IMR-90 (cell line): ENCODE results near the gene TNNI3K. TPM values are rescaled to one million over a fixed set of nuclear protein-coding genes. Genes with fewer than 3 reads are reported as not detected.

Experiments
- ATAC-seq: fragments of 200-7000 bp; cut with Tn5 transposase; 2 replicates; pipeline ENCODE4 v1.9.1; 2020; ENCODE audit warnings: low read depth, mild to moderate bottlenecking, moderate library complexity
- BruUV-seq: library from RNA; stranded (reverse); fragments of 400-500 nt; replicated peaks from 2 replicates; lab custom pipeline; 2021; lab: Mats Ljungman, UMichigan
- CTCF ChIA-PET: fragments of 300-600 bp; formaldehyde crosslinking; extraction: SDS; loops from one replicate; lab custom pipeline; 2021; ENCODE audit warnings: antibody characterized with exemption; lab: Yijun Ruan, JAX
- POLR2A ChIA-PET: fragments of 300-600 bp; sonication (Branson Sonifier 250); formaldehyde crosslinking; loops from one replicate; lab custom pipeline; 2022; ENCODE audit warnings: antibody characterized with exemption; ENCODE audit not compliant: unreplicated experiment; lab: Charles Lee
- DNase-seq: peaks from one replicate; pipeline ENCODE4 v3.0.0; 2013
- H2AFZ ChIP-seq: replicated peaks from 2 replicates; pipeline ENCODE3; 2013; ENCODE audit warnings: low read length, mild to moderate bottlenecking; ENCODE audit not compliant: poor library complexity
- H2AK5ac ChIP-seq: 2 replicates; pipeline ENCODE4 v1.6.1; 2013; ENCODE audit warnings: low read depth, low read length, inconsistent platforms
- H2AK9ac ChIP-seq: replicated peaks from 2 replicates; pipeline ENCODE3; 2013; ENCODE audit warnings: mild to moderate bottlenecking, low read depth, low read length, moderate library complexity; ENCODE audit not compliant: poor library complexity
- H2BK120ac ChIP-seq: 2 replicates; pipeline ENCODE4 v1.6.1; 2013; ENCODE audit warnings: low read depth, low read length, inconsistent platforms
- H2BK15ac ChIP-seq: 3 replicates; pipeline ENCODE4 v1.6.1; 2013; ENCODE audit warnings: low read depth, low read length, inconsistent platforms
- H2BK20ac ChIP-seq: 2 replicates; pipeline ENCODE4 v1.6.1; 2013; ENCODE audit warnings: low read depth, mild to moderate bottlenecking, inconsistent platforms, low read length, moderate library complexity
- H2BK5ac ChIP-seq: 2 replicates; pipeline ENCODE4 v1.6.1; 2013; ENCODE audit warnings: mild to moderate bottlenecking, low read depth, low read length, inconsistent platforms; ENCODE audit not compliant: poor library complexity, severe bottlenecking
- H3K14ac ChIP-seq: replicated peaks from 2 replicates; pipeline ENCODE4 v1.6.1; 2013; ENCODE audit warnings: low read depth, low read length, inconsistent platforms
- H3K18ac ChIP-seq: 2 replicates; pipeline ENCODE4 v1.6.1; 2013; ENCODE audit warnings: low read depth, low read length, control low read depth
- H3K23ac ChIP-seq: 2 replicates; pipeline ENCODE4 v1.6.1; 2013; ENCODE audit warnings: low read depth, low read length, inconsistent platforms
- H3K27ac ChIP-seq: 2 replicates; pipeline ENCODE4 v1.5.1; 2013; ENCODE audit warnings: mild to moderate bottlenecking, control low read depth, low read length; ENCODE audit not compliant: insufficient read depth
- H3K27me3 ChIP-seq: 2 replicates; pipeline ENCODE4 v1.6.1; 2013; ENCODE audit warnings: low read length; ENCODE audit not compliant: control insufficient read depth, insufficient read depth
- H3K36me3 ChIP-seq: 2 replicates; pipeline ENCODE4 v1.6.1; 2013; ENCODE audit warnings: low read length, mixed read lengths; ENCODE audit not compliant: control insufficient read depth, insufficient read depth
- H3K4ac ChIP-seq: 2 replicates; pipeline ENCODE4 v1.6.1; 2013; ENCODE audit warnings: low read depth, low read length, inconsistent platforms
- H3K4me1 ChIP-seq: 2 replicates; pipeline ENCODE4 v1.6.1; 2013; ENCODE audit warnings: low read length, mixed read lengths; ENCODE audit not compliant: control insufficient read depth, insufficient read depth
- H3K4me2 ChIP-seq: 2 replicates; pipeline ENCODE4 v1.6.1; 2013; ENCODE audit warnings: low read depth, mild to moderate bottlenecking, control low read depth, low read length, moderate library complexity
- H3K4me3 ChIP-seq: 2 replicates; pipeline ENCODE4 v1.5.1; 2013; ENCODE audit warnings: low read depth, mild to moderate bottlenecking, control low read depth, low read length, moderate library complexity; ENCODE audit not compliant: insufficient read depth
- H3K56ac ChIP-seq: 2 replicates; pipeline ENCODE4 v1.6.1; 2013; ENCODE audit warnings: low read length, inconsistent platforms; ENCODE audit not compliant: insufficient read depth; ENCODE audit errors: extremely low read depth
- H3K79me1 ChIP-seq, 2 experiments: 2 replicates each; pipeline ENCODE4 v1.6.1; 2013; ENCODE audit warnings: low read length in 2 of 2, inconsistent platforms in 1 of 2, low read depth in 1 of 2
- H3K9ac ChIP-seq: 2 replicates; pipeline ENCODE4 v1.6.1; 2013; ENCODE audit warnings: low read depth, low read length, control low read depth
- H3K9me1 ChIP-seq: 2 replicates; pipeline ENCODE4 v1.6.1; 2013; ENCODE audit warnings: low read length, inconsistent platforms; ENCODE audit not compliant: insufficient read depth
- H3K9me3 ChIP-seq: 2 replicates; pipeline ENCODE4 v1.6.1; 2013; ENCODE audit warnings: low read length; ENCODE audit not compliant: control insufficient read depth, insufficient read depth
- H4K20me1 ChIP-seq: 2 replicates; pipeline ENCODE4 v1.6.1; 2013; ENCODE audit warnings: low read length, inconsistent platforms; ENCODE audit not compliant: insufficient read depth
- H4K5ac ChIP-seq: 2 replicates; pipeline ENCODE4 v1.6.1; 2013; ENCODE audit warnings: mild to moderate bottlenecking, low read depth, low read length, control low read depth
- H4K8ac ChIP-seq, 2 experiments: 2 replicates each; pipeline ENCODE4 v1.6.1; 2013; ENCODE audit warnings: low read depth in 2 of 2, low read length in 2 of 2, control low read depth in 1 of 2, inconsistent platforms in 1 of 2
- H4K91ac ChIP-seq: 2 replicates; pipeline ENCODE4 v1.6.1; 2013; ENCODE audit warnings: low read depth, low read length, inconsistent platforms; ENCODE audit not compliant: insufficient read depth
- BHLHE40 ChIP-seq: fragments of 150-350 bp; IDR thresholded peaks from 2 replicates; pipeline ENCODE4 v1.6.1; 2016; ENCODE audit warnings: mild to moderate bottlenecking, low read depth, low read length
- CEBPB ChIP-seq: IDR thresholded peaks from 2 replicates; pipeline ENCODE4 v1.6.1; 2012; ENCODE audit warnings: low read depth, low read length, improper control_type of control experiment
- CHD1 ChIP-seq: IDR thresholded peaks from 2 replicates; pipeline ENCODE4 v1.6.1; 2012; ENCODE audit warnings: low read depth, low read length, improper control_type of control experiment
- CTCF ChIP-seq: conservative IDR thresholded peaks from 2 replicates; pipeline ENCODE4 v1.5.1; 2012; ENCODE audit warnings: mild to moderate bottlenecking, low read depth, low read length, improper control_type of control experiment
- ELK1 ChIP-seq: fragments of 150-350 bp; IDR thresholded peaks from 2 replicates; pipeline ENCODE4 v1.6.1; 2016; ENCODE audit warnings: low read depth, mild to moderate bottlenecking, low read length, moderate library complexity, borderline replicate concordance
- FOS ChIP-seq: fragments of 150-350 bp; IDR thresholded peaks from 2 replicates; pipeline ENCODE4 v1.6.1; 2016; ENCODE audit warnings: low read depth, low read length
- MAFK ChIP-seq: IDR thresholded peaks from 2 replicates; pipeline ENCODE4 v1.6.1; 2012; ENCODE audit warnings: low read depth, low read length, improper control_type of control experiment
- MAZ ChIP-seq: IDR thresholded peaks from 2 replicates; pipeline ENCODE4 v1.6.1; 2012; ENCODE audit warnings: low read depth, mild to moderate bottlenecking, low read length, improper control_type of control experiment, moderate library complexity, borderline replicate concordance
- MXI1 ChIP-seq: IDR thresholded peaks from 2 replicates; pipeline ENCODE4 v1.6.1; 2012; ENCODE audit warnings: low read depth, mild to moderate bottlenecking, low read length, moderate library complexity, borderline replicate concordance
- NFE2L2 ChIP-seq: fragments of 150-350 bp; IDR thresholded peaks from 2 replicates; pipeline ENCODE4 v1.6.1; 2016; ENCODE audit warnings: low read depth, mild to moderate bottlenecking, low read length
- POLR2A ChIP-seq: IDR thresholded peaks from 2 replicates; pipeline ENCODE4 v1.6.1; 2012; ENCODE audit warnings: mild to moderate bottlenecking, low read depth, low read length
- RAD21 ChIP-seq: IDR thresholded peaks from 2 replicates; pipeline ENCODE4 v1.6.1; 2012; ENCODE audit warnings: low read length, improper control_type of control experiment
- RCOR1 ChIP-seq: IDR thresholded peaks from 2 replicates; pipeline ENCODE4 v1.6.1; 2012; ENCODE audit warnings: mild to moderate bottlenecking, low read length, improper control_type of control experiment; ENCODE audit not compliant: insufficient replicate concordance
- RFX5 ChIP-seq: IDR thresholded peaks from 2 replicates; pipeline ENCODE4 v1.8.0; 2012; ENCODE audit warnings: low read depth, mild to moderate bottlenecking, low read length, moderate library complexity
- SMC3 ChIP-seq: fragments of 150-350 bp; IDR thresholded peaks from 2 replicates; pipeline ENCODE4 v1.6.1; 2016; ENCODE audit warnings: low read depth, mild to moderate bottlenecking, antibody characterized with exemption, low read length, moderate library complexity
- USF2 ChIP-seq: fragments of 150-350 bp; IDR thresholded peaks from 2 replicates; pipeline ENCODE4 v1.6.1; 2017; ENCODE audit warnings: mild to moderate bottlenecking, antibody characterized with exemption, low read length, low read depth
- WGBS, 2 experiments: methylation state at CpG; one replicate each; pipeline versions ENCODE4 v1.1.5 to v1.1.7; 2013; ENCODE audit warnings: missing lambda C conversion rate in 2 of 2; ENCODE audit not compliant: insufficient read length in 1 of 2; ENCODE audit errors: extremely low coverage in 2 of 2; 5-methylcytosine and 5-hydroxymethylcytosine counted together
- dilution Hi-C: fragments of 300-500 bp; cut with HindIII; formaldehyde crosslinking; loops from one replicate; pipeline ENCODE4 v1.14.3; 2018; ENCODE audit warnings: low sequenced_read_pairs; ENCODE audit not compliant: unreplicated experiment
- in situ Hi-C: fragments of 300-500 bp; cut with MboI; formaldehyde crosslinking; loops from 3 replicates; pipeline ENCODE4 v1.14.3; 2019; ENCODE audit warnings: low sequenced_read_pairs, inconsistent platforms, mixed read lengths
- intact Hi-C: fragments of 100-400 bp; cut with micrococcal nuclease; formaldehyde crosslinking; loops from 2 replicates; pipeline ENCODE4 v1.10.0; 2022
- polyA plus RNA-seq, 3 experiments: library from polyadenylated mRNA; depleted of rRNA; stranded (reverse); fragments of >200 nt; gene quantifications; 2 replicates each; pipeline ENCODE4 v1.2.3, GENCODE V29; 2012; ENCODE audit warnings: low replicate concordance in 1 of 3
- total RNA-seq: library from RNA; depleted of rRNA; stranded (reverse); fragments of >200 nt; gene quantifications from 2 replicates; pipeline ENCODE4 v1.2.3, GENCODE V29; 2012

Gene TNNI3K
- total and polyA plus RNA-seq, 2 of the 4 experiments (the other 2 are of a cell fraction): 0.90 to 1.3 TPM

GRCh38 chr1:74470251-74470650 lies 235.1 kb downstream of the TNNI3K start:
- no peak overlapping the region for H3K14ac ChIP-seq
- H4K8ac ChIP-seq: no peak overlapping the region
- no peak overlapping the region for H2AK5ac ChIP-seq
- dilution Hi-C loops: no loop called here
- no TSS peak for BruUV-seq
- TF ChIP-seq MXI1 (no peak), SMC3 (no peak), FOS (no peak), MAZ (no peak), NFE2L2 (no peak), USF2 (no peak), MAFK (no peak), RFX5 (no peak), CTCF (no peak), ELK1 (no peak), BHLHE40 (no peak), CHD1 (no peak), RAD21 (no peak), RCOR1 (no peak), POLR2A (no peak), CEBPB (no peak)
- no peak overlapping the region for H3K9ac ChIP-seq
- H3K79me1 ChIP-seq: no peaks in the 10 kb centered on the region
- ChIA-PET POLR2A (no interaction called here), CTCF (no interaction called here)
- DNase-seq: no peak
- peak overlapping the region; percentile 9; the same call in 1 of the 2 replicates for H3K4me2 ChIP-seq
- H2AFZ ChIP-seq: no peak overlapping the region
- H2BK20ac ChIP-seq: no peak overlapping the region
- intact Hi-C loops: loop anchor here (10.0 kb wide), 1 partner anchor 465 kb away; no protein-coding TSS in a partner anchor
- H2BK120ac ChIP-seq: no peak overlapping the region
- H2BK5ac ChIP-seq: no peak overlapping the region
- H3K18ac ChIP-seq: no peak overlapping the region
- H3K27me3 ChIP-seq: no peaks in the 10 kb centered on the region
- H3K9me3 ChIP-seq: no peaks in the 10 kb centered on the region
- H3K36me3 ChIP-seq: no peaks in the 10 kb centered on the region
- no peak overlapping the region for H2AK9ac ChIP-seq
- H4K91ac ChIP-seq: no peak overlapping the region
- H4K5ac ChIP-seq: no peak overlapping the region
- no peaks in the 10 kb centered on the region for H3K9me1 ChIP-seq
- peaks cover 6% of the 10 kb centered on the region; the same call in 1 of the 2 replicates for H3K4me1 ChIP-seq
- no peak overlapping the region for H3K56ac ChIP-seq
- no peak overlapping the region for H3K23ac ChIP-seq
- no peak for ATAC-seq
- no peaks in the 10 kb centered on the region for H4K20me1 ChIP-seq
- no peak overlapping the region for H2BK15ac ChIP-seq
- 50% methylated on average over 2 of the region's 3 CpGs; no CpG with 5 or more reads in 1 of the 2 experiments for WGBS, 2 experiments
- H3K4ac ChIP-seq: no peak overlapping the region
- in situ Hi-C loops: no loop called here
- H3K4me3 ChIP-seq: no peak overlapping the region
- no peak overlapping the region for H3K27ac ChIP-seq
